ENCODE results near the gene FAM168A.
"Not testable (repeated sequence)": the region's sequence is repeated elsewhere in the genome, so short reads cannot be mapped to it uniquely, and the experiment has no call there.

The FAM168A gene

DNA sequence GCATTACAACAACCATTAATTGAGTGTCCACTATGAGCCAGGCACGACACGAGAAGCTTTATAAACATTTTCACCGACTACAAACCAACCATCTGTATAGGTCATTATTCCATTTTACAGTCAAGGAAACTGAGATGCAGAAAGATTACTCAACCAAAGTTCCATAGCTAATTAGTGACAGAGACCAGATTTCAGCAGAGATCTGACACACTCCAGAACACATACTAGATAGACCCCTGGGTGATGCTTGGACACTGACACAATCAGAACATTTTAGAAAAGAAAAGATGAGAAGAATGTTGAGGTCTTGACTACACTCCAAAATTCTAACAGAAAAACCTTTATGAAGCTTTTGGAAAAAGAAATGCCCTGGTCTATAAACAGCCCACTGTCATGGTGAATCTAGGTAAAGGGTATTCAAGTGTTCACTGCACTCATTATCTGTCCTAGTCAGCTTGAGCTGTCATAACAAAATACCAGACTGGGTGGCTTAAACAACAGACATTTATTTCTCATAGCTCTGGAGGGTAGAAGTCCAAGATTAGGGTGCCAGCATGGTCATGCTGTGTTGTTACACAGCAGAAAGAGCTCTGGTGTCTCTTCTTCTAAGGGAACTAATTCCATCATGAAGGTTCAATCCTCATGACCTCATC is 132.8 kb downstream of the FAM168A start:
- DNase-seq, result no peak

DNA sequence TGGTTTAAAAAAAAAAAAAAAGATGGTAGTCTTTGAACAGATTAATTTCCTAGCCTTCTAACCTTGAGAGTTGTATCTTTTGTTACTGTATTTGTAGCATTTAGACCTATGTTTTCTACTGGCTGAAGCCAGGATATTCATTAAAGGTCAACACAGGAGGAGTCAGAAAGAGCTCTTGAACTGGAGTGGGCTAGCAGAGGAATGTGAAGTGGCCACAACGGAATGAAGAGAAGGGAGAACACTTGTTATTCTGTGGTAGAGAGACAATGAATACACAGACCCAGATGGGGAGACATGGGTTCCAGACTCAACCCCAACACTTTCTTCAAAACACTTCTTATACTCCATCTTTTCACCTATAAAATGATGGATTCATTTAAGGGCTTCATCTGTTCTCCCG is 133.6 kb downstream of the FAM168A start:
- DNase-seq, result no peak

DNA sequence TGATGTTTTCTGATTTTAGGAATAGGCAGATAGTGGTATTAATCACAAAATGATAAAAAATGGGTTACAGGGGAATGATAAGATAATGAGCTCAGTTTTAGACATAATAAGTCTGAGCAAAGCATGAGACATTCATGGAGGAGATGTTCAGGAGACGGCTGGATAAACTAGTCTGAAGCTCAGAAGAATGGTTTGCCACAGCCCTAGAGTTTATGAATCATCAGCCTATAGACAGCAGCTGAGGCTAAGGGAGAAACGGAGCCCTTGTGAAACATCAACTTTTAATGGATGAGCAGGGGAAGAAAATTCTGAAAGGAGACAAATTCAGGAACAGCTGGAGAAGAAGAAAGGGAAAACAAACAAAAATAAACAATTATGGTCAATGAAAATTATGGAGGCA is 134.6 kb downstream of the FAM168A start:
- no peak for DNase-seq

DNA sequence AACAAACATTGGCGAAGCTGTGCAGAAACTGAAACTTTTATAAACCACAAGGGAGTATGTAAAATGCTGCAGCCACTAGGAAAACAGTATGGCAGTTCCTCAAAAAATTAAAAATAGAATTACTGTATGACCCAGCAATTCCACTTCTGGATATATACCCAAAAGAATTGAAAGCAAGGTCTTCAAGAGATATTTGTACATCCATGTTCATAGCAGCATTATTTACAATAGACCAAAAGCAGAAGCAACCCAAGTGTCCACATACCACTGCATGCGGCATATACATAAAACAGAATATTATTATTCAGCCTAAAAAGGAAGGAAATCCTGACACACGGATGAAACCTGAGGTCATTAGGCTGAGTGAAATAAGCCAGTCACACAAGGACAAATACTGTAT is 135.9 kb downstream of the FAM168A start:
- DNase-seq, result no peak

DNA sequence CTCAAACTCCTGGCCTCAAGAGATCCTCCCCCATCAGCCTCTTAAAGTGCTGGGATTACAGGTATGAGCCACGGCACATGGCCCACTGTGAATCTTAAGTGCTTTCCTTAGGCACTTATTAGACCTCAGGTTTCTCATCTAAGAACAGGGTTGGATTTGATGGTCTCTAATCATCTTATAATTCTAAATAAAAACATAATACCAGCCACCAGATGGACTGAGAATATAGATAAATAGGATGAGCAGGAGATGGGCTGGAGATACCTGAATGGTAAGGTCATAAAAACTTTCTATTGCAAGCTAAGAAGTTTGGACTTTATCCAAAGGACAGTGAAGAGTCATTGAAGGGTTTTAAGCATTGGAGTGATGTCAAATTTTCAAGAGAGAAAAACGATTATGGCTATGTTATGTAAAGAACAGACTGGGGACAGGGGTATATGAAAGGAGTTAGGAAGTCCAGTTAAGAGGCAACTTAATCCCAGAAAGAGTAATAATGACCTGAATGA is 136.5 kb downstream of the FAM168A start:
- DNase-seq, result no peak

DNA sequence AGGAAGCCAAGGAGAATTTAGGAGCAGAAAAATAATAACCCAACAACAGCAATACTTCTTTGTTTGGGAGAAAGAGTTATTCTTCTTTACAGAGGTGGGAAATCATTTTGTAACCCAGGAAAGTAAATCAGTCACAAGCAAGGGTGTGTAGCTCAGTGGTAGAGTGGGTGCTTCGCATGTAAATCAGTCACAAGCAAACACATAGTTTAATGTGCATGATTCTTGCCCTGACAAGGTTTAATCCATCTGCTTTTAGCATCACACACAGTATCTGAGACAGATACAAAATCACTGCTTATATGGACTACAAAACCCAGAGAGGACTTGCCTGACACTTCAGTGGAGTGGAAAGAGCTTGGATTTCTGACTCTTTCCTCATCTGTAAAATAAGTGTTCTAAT is 139.7 kb downstream of the FAM168A start:
- no peak for DNase-seq

DNA sequence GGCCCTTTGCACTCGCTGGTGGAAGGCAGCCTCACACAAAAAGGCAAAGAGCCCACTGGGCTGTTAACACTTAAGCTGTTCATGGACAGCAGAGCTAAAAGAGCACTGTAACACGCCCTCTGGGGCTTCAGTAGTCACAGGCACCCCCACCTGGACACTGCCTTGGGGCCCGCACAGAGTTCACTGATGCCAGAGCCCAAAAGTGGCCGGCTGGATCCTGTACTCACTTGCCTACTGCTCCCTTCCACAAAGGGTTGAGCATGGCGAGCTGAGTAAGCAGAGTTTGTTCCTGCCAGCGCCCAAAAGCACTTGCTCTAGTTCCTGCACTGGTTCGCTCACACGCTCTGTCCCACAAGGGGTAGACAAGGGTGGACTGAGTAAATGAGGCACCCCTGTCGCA is 142.9 kb downstream of the FAM168A start:
- DNase-seq, result no peak

DNA sequence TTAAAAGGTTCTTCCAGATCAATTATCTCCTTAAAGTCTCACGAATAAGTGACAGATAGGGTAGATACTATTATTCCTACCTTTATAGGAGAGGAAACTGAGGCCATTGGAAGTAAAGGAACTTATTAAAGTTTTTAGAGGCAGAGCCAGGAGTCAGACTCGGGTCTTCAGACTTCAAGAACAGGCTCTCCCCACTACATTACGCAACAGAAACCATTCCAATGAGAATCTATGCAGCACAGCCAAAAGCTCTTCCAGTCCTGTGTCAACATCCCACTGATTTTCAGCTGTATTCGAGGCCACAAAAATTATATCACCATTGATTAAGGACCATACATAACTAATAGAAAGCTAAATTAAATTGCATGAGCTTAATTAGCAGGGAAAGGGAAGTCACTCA is 144.3 kb downstream of the FAM168A start:
- no peak for DNase-seq

DNA sequence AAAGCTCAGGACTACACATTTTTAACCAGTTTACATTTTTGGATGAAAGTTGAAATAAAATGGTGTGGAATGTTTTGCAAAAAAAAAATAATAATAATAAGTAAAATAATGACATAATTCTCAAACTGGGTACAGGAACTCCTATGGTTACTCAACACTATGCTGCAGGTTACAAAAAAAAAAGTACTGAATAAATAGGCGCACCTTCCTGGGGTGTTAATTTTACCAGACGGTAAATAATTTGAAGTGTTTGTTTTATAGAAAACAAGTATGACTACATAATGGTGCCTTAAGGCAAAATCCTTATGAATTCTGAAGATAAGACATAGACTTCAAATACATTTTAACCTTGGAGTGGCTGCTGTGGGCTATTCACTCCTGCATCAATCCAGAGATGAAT is 145.2 kb downstream of the FAM168A start:
- no peak for DNase-seq

DNA sequence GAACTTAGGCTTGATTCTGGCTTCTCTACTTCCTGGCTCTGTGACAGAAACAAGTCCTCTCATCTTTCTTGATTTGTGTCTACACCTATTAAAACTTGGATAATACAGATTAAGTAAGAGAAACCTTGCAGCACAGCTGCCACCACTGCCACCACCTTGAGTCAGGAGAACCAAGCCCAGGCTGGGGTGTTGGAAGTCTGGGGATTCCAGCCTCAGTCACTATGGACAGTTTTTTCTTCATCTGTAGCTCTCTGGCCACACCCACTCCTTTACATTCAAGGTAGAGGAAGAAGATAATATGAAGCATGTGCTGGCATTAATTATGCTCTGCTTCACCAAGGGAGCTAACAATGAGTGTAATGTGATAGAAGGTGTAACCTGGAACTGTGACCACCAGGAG is 146.0 kb downstream of the FAM168A start:
- DNase-seq, result no peak

DNA sequence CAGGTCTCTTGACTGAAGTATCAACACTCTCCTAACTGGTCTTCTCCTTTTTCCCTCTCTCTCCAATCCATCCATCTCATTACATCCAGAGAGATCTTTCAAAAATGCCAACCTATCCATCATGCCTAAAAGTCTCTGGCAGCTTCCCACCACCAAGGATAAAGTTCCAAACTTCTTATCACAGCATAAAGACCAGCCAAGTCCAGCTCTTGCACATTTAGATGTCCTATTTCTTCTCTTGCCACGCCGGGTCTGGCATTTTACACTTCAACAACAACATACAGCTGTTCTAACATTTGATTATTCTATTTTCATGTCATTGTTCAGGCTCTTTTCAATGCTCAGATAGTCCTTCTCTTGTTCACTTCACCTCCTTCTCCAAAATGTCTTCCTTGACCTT is 151.1 kb downstream of the FAM168A start:
- no peak for DNase-seq

DNA sequence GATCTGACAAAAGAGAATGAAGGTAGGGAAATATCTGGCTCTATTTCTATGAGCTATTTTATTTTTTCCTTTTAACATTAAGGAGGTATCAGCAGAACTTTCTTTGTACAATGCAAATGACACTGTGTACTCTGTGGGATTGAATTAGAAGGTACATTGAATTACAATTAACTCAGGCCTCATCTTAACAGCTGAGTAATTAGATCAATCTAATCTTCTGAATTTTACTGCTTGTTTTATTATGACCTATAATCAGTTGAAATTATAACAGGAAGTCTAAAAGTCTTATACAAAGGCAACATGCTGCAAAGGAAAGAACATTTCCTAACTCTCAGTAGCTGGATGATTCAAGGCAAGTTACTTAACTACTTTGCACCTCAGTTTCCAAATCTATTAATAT is 151.9 kb downstream of the FAM168A start:
- DNase-seq, result no peak

DNA sequence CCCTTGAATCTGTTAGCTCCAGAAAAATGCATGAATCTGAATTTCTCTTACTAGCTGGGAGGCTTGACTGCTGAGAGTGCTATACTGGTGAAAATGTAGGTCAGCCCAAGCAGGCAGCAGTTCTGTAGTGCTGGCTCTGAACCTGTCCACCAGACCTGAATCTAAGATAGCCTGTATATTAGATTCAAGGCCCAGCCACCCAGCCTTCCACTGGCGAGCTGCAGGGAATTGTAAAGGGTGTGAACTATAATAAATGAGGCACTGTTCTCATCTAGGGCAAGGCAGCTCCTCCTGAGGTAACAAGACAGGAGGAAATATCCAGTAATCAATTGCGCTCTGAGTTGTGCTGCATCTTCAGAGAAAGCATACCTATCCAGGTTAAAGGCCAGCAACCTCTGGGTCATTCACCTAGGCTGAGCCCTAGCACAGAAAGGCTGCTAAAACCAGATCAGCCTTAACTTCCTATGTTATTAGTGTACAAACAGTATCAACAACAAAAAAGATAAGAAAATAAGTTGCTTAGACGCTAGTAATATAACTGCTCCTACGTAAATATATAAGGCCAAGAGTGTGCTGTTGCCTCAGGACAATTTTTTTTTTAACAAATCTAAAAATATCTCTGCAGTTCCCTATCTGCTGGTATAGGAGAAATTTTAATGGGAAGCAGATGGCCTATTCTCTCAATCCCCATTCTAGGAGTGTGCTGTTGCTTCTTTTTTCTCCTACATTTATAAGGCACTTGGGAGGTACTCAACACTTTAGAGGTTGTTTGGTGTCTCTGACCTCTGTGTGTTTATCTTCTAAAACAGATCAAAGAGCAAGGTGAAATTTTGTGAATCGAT is 158.7 kb downstream of the FAM168A start:
- DNase-seq, result no peak

DNA sequence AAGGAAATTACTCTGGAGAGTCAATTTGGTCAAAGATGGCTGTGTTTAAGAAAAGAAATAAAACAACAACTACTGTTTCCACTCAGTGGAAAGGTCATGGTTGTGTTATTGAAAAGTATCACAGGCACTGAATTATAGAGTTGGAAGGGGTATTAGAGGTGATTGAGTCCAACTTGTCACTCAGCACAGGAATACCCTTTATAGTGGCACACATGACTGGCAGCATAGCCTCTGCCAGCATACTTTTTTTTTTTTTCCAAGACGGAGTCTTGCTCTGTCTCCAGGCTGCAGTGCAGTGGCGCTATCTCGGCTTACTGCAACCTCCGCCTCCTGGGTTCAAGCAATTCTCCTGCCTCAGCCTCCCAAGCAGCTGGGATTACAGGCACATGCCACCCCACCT is 161.1 kb downstream of the FAM168A start:
- not testable (repeated sequence) for DNase-seq

DNA sequence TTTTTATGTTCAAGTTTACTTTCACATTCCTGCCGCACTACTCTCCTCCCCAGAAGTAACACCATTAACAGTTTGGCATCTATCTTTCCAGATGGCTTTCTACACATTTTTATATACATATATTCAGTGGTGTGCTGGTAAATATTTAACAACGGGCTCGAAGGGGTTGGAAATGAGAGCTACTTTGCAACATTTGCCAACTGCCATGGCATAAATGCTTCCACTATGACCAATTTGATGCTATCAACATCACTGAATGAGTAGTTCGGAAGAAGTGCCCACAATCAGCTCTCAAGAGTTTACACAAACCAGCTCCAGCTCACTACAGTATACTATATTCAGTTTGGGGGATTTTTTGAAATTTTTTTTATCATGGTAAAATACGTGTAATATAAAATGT is 166.5 kb downstream of the FAM168A start:
- no peak for DNase-seq

DNA sequence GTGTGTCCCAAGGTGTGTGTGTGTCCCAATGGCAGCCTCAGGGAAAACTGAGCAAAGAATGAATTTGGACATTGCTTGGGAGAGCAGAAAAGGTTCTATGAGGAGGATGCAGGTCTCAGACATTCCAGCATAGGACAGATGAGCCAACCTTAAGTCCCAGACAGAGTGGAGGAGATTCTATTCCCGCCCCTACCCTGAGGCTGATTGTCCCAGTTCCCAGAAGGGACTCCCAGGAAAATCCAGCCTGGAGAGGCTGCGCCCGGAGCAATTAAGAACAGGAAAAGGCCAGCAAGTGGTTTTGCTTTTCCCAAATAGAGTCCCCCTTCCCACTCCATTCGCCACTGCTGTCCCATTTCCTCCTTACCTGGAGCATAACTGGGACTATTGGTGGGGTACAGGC is 167.6 kb downstream of the FAM168A start:
- peak; percentile 80 for DNase-seq

DNA sequence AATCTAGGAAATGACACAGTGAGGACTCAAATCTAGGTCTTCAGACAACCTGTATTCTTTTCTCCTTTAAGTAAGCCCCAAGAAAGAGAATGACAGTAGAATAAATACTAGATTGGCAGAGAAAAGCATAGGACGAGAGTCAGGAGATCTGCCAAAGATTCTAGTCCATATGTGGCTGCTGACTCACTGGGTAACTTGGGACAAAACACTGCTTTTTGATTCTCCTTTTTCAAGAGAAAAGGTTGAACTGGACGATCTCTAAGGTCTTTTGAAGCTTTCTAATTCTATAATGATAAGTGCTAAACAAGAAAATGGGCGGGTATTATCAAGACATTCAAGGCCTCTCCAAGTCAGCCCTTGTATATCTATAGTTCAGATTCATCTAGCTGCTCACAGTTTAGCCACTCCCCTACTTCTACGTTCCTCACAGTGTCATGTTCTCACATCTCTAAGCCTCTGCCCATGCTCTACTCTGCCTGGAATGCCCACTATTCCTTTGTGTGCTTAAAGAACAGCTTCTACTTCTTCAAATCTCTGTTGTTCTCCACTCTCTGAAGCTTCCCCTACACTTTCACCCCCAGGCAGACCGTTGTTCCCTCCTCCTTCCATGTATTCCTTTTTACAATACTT is 168.7 kb downstream of the FAM168A start:
- DNase-seq, result no peak

DNA sequence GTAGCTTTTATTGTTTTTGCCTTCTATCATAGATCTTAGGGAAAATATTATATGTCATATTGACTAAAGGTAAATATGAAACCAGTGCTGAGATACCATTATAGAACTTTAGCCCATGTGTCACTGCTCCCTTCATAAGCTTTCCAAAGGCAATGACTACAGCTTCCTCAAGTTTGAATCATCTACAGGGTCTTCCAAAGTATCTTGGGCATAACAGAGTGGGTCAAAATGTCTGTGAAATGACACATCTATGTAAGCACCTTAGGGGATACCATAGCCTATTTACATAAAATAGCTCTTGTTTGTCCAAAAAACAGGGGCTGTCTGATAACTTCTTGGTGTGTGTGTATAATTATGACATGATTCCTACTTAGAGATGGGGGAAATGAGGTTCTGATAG is 169.2 kb downstream of the FAM168A start:
- no peak for DNase-seq

DNA sequence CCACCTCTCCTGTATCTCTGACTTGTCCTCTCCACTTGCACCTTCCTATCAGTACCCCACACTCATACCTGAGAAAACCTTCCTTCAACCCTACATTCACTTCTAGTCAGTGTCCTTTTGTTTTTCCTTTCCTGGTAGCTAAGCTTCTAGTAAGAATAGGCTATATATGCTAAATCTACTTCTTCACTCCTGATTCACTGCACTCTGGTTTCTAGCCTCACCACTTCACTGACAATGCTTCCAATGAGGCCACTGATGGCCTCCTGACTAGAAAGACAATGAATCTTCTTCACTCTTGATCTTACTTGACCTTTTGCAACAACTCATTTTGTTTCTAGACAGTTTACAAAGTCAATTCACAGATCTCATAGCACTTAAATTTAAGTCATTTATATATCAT is 169.7 kb downstream of the FAM168A start:
- DNase-seq, result no peak

DNA sequence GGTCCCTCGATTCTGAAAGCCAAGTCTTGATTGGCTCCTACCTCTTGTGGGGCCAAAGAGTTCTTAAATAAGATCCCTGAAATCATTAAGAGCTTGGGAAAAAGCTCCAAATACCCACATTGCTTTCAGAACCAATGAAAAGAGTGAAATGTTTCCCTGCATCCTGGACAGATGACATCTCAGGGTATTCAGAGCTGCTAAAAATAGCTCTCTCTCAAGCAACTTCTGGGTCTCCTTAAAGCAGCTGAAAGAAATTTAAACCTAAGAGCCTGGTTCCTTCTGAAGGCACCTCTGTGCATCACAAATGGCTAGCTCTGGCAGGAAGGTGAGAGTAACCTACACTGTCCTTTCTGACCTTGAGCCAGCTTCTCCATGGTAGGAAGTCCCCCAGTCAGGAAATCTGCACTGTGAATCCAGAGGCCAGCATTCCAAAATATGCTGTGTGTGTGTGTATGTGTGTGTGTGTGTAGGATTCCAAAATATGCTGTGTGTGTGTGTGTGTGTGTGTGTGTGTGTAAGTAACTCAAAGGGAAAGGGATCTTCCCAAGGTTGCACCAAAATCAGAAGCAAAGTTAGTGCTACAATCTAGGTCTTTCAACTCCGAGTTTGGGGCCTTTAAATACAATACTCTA is 171.6 kb downstream of the FAM168A start:
- DNase-seq, result no peak

DNA sequence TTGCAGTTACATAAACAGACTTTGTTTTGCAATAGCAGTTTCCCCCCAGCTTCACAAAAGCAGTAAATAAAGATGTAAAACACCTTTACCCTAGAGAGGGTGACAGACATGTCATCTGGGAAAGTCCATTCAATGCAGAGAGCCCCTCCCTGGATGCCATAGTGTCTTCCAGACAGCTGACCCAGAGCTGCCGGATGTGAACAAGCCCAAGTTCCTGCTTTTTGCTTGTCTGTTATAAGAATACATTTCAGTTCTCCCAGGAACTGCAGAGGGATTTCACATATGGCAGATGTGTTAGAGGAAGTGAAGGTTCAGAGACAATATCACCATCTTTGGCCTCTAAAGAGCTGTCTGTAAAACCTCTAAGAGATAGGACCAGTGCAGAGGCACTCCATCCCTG is 172.8 kb downstream of the FAM168A start:
- no peak for DNase-seq

DNA sequence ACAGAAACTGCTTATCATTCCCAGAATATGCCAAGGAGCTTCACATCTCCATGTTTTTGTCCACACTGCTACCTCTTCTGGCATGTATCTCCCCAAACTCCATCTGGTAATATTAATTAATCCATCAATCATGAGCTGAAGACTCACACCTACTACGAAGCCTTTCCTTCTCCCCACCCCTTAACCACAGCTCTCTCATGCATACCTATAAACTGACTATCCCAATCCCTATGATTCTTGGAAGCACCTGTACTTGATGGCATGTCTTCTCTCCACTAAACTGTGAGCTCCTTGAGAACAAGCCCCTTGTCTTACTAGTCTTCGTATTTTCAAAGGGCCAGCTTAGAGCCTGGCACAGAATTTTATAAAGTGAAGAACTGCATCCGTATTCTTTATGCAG is 174.4 kb downstream of the FAM168A start:
- DNase-seq, result no peak

DNA sequence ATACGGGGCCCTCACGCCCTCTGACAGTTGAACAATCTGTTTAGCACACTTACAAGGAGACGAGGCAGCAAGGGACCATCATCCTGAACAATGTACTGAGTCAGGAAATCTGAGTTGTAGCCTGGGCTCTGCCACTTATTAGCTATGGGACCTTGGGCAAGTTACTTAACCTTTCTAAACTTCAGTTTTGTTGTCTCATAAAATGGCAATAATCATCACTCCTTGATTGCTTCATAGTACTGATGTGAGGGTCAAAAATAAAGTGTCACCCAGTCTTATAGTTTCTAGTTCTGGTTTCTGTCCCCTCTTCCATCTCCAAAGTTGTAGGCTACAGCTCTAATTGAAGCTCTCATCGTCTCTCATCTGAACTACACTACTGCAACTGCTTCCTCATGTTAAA is 175.0 kb downstream of the FAM168A start:
- DNase-seq, result no peak

DNA sequence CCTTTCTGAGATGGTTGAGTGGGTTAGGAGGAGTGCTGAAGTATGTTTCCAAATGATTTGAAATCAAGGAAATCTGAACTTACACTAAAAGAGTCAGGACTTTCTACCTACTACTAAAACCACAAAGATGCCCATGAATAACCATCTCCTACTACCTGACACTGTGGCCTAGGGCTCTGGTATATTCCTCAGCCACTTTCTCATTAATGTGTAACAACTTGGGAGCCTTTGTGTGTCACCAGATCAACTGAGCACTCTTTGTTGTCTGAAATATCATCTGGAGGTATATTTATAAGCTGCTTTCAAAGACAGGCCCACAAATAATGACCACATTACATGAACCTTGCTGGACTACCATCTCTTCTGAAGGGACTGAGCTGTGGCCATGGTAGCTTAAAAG is 177.8 kb downstream of the FAM168A start:
- no peak for DNase-seq

Measured in islet precursor cell (in vitro differentiated cells).